ENCODE measurements around the gene TOX3.

Gene TOX3

DNA sequence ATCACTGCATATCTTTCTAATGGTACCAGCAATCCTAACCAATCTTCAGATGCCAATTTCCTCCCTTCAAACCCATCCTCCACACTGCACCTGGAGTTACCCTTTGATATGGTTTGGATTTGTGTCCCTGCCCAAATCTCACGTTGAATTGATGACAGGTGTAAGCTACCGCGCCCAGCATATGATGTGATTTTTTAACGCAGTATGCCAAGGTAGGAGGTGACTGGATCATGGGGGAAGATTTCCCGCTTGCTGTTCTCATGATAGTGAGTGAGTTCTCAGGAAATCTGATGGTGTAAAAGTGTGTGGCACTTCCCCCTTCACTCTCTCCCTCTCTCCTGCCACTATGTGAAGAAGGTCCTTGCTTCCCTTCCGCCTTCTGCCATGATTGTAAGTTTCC is 57.0 kb downstream of the TOX3 start:
- no peak for DNase-seq

DNA sequence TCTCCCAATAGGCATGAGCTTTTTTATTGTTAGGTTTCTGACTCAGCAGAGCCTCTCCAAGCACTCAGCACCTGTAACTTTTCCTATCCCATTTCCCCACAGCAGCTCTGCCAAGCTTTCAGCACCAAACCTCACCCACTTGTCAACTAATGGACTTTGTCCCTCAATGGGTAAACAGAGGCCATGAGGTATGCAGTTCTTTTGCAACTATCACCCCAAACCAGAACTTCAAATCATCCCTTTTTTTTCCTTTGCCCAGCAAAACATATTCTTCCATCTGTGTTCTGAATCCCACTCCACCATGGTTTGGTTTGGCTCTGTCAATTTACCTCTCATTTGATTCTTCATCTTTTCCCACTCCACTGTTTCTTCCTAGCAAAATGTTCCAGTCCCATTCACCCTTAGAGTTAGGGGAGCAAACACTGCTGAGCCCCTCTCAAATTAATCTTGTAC is 58.1 kb downstream of the TOX3 start:
- DNase-seq = no peak

DNA sequence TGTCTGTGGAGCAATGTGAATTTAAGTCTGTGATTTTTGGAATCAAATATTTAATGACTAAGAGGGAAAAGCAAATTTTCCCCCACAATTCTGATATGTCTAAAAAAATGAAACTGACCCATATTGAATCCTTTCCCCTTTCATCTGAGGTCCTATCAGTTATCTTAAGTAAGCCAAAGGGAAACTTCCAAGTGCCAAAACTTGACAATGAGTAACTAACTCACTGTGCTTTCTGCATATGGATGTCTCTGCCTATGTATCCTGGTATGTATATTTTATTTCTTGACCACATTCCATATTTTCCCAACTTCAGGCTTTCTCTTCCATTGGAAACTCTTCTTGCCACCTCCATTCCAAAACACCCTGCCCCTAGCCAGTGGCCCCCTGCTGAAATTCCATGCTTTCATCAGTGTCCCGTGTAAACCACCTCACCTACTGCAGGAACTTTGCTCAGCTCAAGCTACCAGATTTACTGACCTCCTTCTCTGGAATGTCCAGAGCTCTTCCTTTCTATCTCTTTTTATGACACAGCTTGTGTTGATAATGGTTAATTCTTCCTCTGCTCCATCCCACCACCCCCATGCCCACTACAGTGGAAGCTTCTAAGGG is 59.0 kb downstream of the TOX3 start:
- no peak for DNase-seq

DNA sequence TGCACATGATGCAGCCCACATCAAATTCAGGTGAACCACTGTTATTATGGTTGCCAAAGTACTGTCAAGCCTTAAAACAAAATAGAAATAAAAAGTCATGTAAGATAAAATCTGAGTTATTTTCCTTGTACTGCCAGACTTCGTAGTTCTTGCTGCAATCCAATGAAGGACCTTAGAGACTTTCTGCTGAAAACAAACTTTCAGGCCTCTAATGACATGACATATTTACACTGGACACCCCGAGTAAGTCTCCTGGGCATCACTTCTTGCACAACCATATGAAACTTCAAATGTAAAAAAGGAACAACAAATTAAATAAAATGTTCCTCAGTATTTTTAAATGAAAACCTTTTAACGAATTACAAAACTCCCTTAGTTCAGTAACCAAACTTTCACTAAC is 66.7 kb downstream of the TOX3 start:
- DNase-seq = no peak

DNA sequence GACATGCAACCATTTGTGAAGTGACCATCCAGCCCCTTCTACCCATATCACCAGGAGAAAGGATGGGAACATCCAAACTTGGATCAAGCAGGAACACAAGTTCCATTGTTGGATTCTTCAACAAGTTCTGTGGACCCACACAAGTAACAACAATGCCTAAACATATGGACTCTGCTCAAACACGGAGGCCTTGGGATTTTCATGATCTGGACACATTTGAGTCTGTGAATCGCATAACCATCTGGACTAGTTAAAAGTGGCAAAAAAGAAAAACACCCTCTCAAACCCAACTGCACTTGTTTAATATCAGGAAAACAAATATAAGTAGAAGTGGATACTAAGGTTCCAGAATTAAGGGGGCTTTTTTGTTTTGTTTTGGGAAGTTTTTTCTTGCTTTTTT is 70.8 kb downstream of the TOX3 start:
- DNase-seq = no peak

DNA sequence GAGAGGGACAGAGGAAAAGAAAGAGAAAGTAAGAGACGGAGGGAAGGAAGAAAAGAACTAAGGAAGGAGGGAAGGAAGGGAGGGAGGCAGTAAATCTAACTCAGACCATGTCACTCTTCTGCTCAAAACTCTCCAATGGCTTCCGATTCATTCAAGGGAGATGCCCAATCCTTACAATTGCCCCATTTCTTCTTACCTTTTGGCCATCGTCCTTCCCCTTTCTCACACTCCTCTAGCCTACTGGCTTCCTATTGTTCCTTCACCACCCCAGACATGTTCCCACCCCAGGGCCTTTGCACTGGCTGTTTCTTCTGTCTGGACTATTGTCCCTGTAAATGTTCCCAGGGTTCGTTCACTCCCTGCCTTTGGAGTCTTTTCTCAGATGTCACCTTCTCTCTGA is 72.3 kb downstream of the TOX3 start:
- no peak for DNase-seq

DNA sequence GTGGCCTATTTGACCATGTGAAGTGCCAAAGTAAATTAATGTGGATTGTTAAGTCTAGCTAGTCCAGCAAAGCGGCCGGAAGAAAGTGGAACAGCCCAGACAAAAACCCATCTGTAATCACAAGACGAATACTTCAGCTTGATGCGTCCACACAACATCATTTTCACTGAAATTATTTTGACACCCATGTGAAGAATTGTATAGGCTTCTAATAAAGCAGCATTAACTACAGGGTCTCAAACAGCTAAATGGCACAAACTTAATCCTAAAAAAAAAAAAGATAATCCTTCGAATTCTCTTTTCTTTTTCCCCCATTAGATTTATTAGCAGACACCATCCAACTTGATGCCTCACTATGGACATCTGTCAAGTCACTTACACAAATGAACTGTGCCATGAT is 73.8 kb downstream of the TOX3 start:
- no peak for DNase-seq

DNA sequence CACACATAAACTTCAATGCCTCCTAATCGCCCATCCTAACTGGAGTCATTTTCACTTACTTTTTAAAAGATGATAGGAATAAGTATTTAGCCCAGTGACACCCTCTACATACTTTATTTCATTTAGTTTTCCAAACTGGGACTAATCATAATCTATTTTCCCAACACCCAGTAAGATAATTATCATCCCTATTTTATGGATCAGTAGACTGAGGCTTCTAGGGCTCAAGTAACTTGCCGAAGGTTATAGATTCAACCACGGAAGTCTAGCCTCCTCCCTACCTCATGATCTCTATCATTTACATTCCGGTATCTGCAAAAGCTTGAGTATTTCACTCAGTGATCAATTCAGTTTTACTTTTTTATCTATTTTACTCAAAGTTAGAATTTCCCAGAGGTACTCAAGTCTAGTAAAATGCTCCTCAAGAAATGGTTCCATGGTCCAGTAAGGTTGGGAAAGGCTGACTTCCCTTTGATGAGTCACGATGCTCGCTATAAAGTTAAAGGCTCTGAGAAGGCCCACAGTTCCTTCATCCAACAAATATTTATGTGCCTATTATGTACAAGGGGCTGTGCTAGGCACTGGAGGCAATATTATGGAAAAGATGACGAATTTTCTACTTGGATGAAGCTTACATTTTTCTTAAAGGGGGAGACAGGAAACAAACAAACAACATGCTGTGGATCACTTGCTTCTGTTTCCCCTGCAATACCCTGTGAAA is 75.1 kb downstream of the TOX3 start:
- DNase-seq = no peak

DNA sequence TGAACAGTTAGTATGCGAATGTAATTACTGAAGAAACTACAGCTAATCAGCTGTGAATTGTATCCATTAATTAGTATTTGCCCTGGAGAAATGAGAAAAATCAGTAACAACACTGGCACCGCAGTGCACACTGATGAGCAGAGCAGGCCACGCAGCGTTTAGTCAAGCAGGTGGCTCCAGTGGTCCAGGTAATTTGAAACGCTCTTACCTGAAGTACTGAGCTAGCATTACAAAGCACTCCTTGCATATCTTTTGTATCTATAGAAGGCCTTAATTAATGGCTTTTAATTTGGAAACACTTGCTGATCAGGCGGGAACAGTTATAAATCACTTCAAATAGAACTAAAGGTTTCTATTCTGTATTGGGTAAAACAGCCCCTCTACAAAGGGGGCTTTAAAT is 76.4 kb downstream of the TOX3 start:
- DNase-seq = no peak

DNA sequence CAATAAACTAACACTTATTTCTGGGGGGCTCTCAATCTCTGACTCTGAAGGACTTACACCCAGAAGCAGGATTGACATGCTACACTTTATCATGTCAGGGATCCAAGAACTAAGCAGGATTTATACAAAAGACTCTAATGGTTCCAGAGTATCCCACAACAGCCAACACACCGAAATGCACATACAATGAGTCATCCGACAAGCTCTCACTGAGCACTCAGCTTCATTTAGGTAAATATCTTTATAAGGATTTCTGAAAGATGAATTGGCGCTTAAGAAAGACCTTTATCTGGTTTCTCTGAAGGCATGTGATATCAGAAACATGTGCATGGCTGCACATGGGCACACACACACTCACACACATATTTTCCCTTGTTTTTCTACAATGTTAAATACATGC is 77.2 kb downstream of the TOX3 start:
- no peak for DNase-seq

DNA sequence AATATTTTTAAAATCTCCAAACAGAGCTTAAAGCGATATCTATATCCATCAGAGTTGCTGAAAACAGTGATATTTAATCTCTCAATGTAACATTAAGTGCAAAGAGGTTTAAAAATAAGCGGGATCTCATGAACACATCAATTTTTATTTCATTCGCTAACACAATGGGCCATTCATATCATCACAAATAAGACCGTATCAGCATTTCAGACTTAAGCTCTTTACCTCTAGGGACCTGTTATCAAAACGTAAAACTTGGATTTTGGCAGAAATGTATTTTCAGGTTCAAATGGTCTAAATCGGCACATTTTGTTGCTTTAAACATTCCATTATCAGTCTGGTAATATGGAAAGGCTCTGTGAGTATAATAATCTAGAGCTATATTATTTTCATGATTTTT is 77.9 kb downstream of the TOX3 start:
- no peak for DNase-seq

DNA sequence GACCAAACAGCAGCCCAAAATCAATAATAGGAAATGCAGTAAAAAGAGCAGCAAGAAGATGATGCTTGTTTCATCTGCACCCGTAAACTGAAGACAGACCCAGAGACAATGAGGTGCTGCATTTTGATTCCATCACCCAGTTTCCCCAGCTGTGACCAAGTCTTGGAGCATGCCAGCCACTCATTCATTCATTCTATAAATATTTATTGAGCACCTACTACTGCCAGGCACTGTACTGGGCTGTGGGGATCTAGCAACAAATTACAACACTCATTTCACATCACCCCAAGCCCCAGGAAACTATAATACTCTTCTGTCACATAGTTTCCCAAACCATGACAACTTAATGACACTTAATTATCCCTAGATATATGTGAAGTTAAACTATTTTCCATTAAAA is 79.2 kb downstream of the TOX3 start:
- DNase-seq = no peak

DNA sequence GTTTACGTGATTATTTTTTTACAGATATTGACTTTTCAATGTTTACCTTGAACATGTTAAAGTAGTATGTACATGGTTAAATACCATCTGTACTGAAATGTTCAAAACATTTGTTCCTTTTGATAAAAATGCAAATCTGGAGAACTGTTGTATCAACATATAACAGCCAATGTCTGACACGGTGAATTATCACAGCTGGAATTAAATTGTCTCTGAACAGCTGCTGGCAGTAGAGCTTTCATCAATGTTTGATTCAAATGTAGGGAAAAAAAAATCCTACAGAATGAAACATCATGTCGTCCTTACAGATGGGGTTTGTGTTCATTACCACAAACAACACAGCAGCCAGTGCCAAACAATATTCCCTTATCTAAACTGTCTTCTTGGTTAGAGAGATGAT is 79.9 kb downstream of the TOX3 start:
- no peak for DNase-seq

DNA sequence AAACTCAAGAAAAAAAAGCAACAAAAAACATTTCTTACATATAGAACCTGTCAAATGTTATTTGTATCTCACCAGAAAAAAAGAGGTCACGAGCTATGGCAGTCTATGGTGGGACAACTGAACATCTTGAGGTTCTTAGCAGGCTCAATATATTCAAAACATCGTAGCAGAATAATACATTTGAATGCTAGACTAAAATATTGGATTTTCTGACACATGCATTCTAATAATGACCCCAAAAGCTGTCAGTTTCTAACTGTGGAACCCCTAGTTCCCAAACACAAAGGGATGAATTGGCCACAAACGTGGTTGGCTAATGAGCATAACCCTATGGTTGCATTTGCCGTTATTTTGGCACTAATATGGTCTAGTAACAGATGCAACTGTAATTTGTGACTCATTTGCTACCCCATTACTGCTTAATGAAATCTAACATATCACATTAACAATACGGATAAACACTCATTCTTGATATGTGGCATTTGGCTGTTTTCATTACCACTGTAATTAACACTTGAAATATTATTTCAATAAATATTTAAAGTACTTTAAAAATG is 81.2 kb downstream of the TOX3 start:
- no peak for DNase-seq

DNA sequence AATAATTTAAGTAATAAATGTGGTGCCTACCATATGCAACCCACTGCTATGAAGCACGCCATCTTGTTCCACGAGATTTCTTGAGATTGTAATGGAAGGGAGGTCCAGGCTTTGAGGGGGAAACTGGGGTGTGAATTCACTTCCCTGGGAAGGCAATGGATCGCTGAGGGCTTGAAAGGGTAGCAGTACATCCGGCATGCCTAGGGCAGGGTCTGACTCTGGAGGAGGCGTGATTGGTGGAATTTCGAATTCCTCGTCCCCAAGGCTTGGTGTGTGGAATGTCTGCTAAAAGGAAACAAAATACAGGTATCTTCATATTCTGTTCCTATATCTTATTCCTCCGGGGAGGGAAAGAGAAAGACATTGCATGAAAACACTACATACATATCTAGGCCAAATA is 83.0 kb downstream of the TOX3 start:
- no peak for DNase-seq

DNA sequence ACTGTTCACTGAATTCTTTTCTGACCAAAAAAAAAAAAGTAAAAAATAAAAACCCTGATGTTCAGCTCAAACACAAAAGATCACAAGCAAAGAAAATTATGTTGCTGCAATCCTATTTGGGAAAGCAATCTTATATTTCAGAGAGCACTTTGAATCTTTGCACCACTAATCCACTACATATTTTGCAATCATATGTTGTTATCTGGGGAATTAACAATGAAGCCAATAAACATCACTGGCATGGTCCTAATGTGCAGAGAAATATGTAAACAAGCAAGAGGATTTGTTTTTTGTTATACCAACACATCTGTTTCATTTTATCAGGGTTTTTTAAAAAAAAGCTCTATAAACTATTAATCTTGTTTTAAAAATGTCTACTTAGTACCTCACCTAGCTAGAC is 84.1 kb downstream of the TOX3 start:
- no peak for DNase-seq

DNA sequence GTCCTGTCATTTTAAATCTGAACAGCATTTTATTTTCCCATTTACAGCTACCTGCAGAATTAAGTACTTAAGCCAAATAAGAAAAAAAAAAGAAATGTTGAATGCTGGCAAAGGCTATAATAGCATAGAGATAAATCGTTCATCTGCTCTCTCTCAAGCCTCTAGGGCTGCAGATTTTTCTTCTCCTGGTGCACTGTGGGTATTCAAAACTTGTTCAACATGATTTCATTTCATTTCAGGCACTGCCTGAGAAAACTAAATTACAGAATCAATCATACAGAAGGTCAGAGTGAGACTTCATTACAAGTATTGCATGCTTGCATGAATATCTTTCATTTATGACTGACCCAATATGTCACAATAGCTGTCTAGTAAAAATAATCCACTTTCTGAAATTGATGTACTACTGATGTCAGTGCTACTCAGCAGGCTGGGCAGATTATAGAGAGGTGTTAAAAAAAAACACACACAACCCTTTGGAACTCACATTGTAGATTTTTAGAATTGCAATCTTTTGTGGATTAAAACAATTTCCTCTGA is 86.2 kb downstream of the TOX3 start:
- no peak for DNase-seq

DNA sequence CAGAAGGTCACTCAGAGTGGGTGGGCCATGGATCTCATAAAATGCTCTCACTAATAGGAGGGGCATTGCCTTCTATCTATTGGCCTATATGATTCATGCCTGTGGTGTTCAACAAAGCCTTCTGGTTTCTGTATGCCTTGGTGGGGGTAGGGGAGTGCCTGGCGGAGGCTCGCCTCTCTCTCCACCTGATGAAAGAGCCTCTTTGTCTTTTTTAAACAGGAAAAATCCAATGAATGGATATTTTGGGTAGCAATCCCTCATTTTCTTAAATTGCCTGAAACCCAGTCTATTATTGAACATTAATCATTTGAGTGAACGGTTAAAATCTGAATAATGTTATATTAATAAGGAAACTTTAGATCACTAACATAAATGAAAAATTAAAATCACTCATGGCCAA is 90.6 kb downstream of the TOX3 start:
- no peak for DNase-seq

DNA sequence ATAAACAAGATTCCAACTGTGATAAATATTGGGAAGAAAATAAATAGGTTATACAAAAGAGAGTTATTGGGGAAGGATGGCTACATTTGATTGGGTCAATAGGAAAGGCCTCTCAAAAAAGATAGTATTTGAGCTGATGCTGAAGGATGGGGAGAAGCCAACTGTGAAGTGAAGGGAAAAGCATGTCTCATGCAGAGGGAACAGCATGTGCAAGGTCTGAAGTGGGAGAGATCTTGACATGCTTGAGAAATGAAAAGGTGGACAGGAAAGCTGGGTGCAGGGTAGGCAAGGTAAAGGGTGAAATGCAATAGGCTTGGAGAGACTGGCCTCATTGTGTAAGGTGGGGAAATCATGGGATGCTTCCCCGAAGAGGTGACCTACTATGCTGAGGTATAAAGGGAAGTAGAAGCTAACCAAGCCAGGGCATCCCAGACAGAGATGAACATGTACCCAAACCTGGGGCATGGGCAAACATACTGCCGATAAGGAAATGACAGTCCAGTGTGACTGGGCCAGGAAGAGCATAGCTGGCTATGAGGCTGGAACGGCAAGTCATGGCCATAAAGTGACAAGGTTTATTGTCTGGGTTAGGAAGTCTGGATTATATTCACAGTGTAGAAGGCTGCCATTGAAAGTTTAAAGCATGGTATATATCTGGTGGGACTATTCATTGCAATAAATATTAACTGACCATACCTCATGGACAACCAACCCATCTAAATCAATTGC is 91.2 kb downstream of the TOX3 start:
- DNase-seq = no peak

DNA sequence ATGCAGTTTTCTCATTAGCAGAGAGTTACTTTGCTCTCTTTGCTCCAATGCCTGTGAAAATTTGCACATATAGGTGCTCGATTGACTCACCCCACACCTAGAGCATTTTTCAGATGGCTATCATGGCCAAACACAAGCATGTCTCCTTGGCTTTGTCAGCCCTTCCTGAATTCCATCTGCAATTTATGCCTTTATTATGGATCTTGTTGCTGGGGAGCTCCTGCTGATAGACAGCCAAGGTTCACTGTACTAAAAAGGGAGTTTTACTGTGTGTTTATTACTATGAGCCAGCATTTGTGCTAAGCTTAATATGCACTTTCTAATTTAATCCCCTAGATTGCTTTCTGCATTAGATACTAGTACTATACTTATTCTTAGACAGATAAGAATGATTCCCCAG is 93.3 kb downstream of the TOX3 start:
- DNase-seq = no peak

DNA sequence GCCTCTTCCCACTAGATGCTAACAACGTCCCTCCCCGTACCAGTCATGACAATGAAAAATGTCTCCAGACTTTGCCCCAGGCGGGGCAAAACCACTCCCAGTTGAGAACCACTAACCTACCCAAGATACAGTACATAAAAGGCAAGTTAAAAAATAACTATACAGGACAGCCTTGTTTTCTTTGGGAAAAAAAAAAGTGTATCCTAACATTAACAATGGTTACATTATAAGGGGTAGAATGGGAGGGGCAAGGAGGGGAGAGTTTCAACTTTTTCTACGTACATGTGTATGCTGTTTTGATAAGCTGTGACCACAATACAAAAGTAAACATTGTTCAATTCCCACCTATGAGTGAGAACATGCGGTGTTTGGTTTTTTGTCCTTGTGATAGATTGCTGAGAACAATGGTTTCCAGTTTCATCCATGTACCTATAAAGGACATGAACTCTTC is 94.9 kb downstream of the TOX3 start:
- DNase-seq = no peak

DNA sequence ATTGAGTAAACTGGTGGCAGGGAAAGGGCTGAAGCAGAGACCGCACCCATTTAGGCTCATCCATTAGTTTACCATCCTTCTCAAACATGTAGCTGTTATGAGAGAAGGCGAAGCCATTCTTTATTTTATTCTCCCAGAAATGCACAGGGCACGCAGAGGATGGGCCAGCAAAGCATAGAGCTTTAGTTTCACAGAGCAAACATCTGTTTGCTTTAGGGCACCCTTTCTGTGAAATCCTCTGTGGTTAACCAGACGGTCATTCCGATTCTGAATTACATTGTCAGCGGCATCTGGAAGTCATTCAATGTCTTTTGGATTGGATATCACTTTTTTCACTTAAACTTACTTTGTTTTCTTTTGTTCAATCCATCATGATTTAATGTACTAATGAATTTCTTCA is 96.0 kb downstream of the TOX3 start:
- no peak for DNase-seq

DNA sequence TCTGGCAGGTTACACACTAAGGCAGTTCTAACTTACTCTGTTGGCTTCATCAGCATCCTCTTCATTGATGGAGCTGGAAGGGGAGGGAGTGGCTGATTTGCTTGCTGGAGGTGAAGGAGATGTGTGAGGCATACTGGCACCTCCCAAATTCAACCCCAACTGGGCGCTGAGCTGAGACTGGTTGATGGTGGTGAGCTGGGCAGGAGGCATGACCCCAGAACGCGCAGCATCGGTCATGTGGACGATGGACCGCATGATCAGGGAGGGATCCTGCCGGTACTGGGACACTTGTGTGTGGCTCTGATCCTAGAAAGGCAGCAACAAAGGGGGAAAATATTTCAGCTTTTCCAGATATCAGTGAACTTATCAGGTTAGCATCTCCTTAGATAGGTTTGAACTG is 96.7 kb downstream of the TOX3 start:
- no peak for DNase-seq

DNA sequence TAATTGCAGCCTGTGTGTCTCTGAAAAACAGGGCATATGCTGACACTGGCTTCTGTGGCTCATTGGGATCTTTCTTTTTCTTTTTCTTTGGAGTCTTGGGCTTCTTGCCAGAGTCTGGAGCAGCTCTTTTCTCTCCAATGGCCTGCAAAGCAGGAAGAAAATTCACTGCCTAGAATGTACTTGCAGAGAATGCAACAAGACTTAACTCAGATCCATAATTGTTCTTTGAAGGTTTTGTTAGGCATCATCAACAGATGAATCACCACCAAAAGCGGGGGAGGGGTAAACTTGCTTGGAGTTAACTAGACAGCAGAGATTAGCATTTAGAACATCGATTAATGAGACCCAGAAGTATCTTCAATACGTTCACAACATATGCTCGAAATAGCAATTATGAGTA is 100.9 kb downstream of the TOX3 start:
- DNase-seq = no peak

All from NCI-H226 (cell line).